Measurements from ENCODE around the gene PDZRN3.

Gene PDZRN3

GRCh38 chr3:73511571-73512525 is 112.9 kb downstream of the PDZRN3 start:
- DNase-seq, result peak; percentile 67

DNA sequence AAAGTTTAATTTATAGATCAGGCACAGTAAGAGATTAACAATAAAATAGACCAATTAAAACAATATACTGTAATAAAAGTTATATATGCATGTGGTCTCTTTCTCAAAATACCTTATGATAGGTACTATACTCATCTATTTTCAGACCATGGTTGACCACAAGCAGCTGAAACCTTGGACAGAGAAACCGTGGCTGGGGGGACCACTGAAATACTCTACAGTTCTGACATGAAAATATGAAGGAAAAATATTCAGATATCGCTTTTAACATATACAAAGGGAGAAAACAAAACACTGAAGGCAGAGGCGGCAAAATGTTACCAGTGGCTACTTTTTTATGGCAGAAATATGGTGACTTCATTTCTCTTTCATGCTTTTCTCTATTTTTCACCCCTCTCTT is 114.0 kb downstream of the PDZRN3 start:
- DNase-seq, result no peak

DNA sequence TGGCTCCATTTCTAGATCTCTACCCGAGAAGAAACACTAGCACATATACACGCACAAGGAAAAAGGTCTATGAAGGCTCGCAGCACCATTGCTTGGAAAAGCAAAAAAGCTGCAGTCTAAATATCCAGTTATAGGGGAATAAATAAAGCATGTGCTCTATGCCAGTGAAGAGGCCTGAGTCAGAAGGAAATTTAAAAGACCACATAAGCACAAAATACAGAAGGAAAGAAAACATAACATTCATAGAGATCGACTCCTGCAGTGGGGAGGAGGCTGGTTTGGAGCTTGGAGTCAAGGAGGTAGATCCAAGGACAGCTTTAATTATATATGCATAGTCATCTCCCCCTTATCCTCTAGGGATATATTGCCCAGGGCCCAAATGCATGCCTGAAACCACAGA is 114.4 kb downstream of the PDZRN3 start:
- peak; percentile 63 for DNase-seq

- peak; percentile 58 for DNase-seq
Observed at GRCh38 chr3:73509816-73510215, 114.9 kb downstream of the PDZRN3 start.

- no peak for DNase-seq
Observed at GRCh38 chr3:73509066-73509465, 115.7 kb downstream of the PDZRN3 start.

GRCh38 chr3:73508330-73508954 is 116.3 kb downstream of the PDZRN3 start:
- DNase-seq, result peak; percentile 71

- no peak for DNase-seq
Observed at GRCh38 chr3:73504852-73505251, 119.9 kb downstream of the PDZRN3 start.

DNA sequence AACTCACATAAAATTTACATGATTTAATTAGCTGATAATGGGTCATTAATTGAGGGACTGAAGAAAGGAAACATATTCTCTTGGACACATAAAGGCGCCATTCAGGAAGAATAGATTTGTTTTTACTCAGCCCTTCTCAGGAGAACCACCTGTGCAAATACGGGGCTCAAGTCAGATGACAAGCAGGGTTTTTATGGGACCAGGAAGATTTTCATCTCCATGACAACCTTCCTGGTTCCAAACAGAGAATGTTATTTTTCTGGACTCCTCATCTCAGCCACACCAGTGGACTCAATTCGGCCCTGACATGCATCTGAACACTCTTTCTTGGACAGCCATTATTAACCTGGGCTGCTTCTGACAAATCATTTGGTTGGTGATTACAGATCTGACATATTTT is 120.5 kb downstream of the PDZRN3 start:
- DNase-seq, result no peak

DNA sequence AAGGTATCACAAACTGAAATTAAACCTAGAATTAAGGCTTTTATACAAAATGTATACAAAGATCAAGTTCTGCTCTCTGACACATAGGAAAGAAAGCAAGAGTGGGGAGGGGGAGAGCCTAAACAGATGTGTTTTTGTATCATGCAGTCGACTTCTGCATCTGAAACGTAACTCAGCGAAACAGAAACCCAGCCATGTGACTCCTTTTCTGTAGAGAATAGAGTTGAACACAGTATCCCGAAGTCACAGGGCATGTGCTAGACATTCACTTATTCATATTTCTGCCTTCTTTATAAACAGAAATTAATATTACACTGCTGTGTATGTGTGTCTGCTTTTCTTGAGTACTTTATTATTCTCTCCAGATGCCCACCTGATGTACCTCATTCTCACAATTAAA is 121.0 kb downstream of the PDZRN3 start:
- peak; percentile 29 for DNase-seq

GRCh38 chr3:73502609-73503583 is 121.8 kb downstream of the PDZRN3 start:
- peak; percentile 92 for DNase-seq

- DNase-seq, result peak; percentile 59
Observed at GRCh38 chr3:73500321-73500720, 124.4 kb downstream of the PDZRN3 start.

DNA sequence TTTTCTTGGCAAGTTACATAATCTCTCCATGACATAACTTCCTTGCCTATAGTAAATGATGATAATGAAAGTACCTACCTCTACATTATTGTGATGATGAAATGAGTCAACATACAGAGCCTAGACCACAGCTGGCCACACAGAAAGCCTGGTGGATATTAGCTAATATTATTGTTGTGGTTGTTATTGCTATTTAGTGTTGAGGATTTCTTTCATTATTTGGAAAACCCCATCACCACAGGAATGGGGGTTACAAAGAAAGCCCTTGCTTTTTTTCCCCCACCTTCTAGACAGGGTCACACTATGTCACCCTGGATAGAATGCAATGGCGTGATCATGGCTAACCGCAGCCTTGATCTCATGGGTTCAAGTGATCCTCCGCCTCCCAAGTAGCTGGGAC is 125.0 kb downstream of the PDZRN3 start:
- peak; percentile 46 for DNase-seq

DNA sequence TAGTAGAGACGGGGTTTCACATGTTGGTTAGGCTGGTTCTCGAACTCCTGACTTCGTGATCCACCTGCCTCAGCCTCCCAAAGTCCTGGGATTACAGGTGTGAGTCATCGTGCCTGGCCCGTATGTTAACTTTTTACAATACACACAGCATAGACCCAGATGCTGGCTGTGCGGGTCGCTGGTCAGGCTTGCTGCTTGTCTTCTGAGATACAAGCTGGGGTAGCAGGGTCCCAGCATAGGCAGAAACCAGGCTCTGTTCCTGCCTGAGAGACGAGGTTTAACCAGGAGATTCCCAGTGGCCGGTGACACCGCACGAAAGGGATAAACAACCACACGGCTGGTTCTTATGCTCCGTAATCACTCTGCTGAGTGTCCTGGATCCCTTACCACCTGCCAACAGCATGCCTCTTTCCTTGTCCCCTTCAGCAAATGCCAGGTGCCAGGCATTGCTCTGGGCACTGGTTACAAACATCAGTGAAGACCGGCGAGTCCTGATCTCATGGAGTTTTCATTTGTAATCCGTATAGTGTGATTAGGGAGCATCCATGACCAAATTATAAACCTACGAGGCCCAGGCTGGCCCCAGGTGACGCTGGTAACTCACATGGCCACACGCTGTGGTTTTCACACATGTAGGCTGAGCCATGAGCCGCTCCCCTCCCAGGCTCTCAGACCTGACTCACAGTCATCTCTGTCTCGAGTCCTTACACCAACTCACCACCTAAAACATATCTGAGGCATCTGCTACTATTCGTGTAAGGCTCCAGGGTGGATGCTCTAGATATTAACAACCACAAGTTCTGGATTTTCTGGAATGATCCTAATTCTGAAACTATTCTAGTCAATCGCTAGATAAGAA is 125.7 kb downstream of the PDZRN3 start:
- peak; percentile 64 for DNase-seq

- no peak for DNase-seq
Observed at GRCh38 chr3:73497646-73498406, 126.9 kb downstream of the PDZRN3 start.

GRCh38 chr3:73493543-73494308 is 131.0 kb downstream of the PDZRN3 start:
- DNase-seq, result peak; percentile 76

- no peak for DNase-seq
Observed at GRCh38 chr3:73492186-73492585, 132.6 kb downstream of the PDZRN3 start.

- no peak for DNase-seq
Observed at GRCh38 chr3:73491287-73491662, 133.5 kb downstream of the PDZRN3 start.

GRCh38 chr3:73490453-73491286 is 134.1 kb downstream of the PDZRN3 start:
- peak; percentile 82 for DNase-seq

- DNase-seq, result peak; percentile 67
Observed at GRCh38 chr3:73485877-73486330, 138.8 kb downstream of the PDZRN3 start.

Data from fibroblast of skin of right biceps (primary cell).